ENCODE measurements around the gene IQSEC1.

IQSEC1 gene

GRCh38 chr3:12922881-12923431, 150.3 kb downstream of the IQSEC1 start:
- no peak overlapping the region for H3K4ac ChIP-seq (ENCODE audit: low read depth in 1 of 2, low read length in 2 of 2)
- H3K23ac ChIP-seq (ENCODE audit: low read length in 2 of 2): no peak overlapping the region
- H2BK120ac ChIP-seq (ENCODE audit: low read depth, low read length): no peak overlapping the region
- peaks cover 21% of the 10 kb centered on the region for H3K79me1 ChIP-seq (replicated peaks; ENCODE audit: low read length, poor library complexity, severe bottlenecking)
- no peak overlapping the region for H2AK5ac ChIP-seq (ENCODE audit: low read length, severe bottlenecking)
- H2BK5ac ChIP-seq (ENCODE audit: low read depth, low read length, poor library complexity, severe bottlenecking): no peak overlapping the region
- peaks cover 20% of the 10 kb centered on the region for H3K4me1 ChIP-seq (ENCODE audit: control insufficient read depth, insufficient read depth, low read depth, low read length)
- H2BK15ac ChIP-seq (ENCODE audit: low read depth, poor library complexity, severe bottlenecking): no peak overlapping the region
- no peak overlapping the region for H4K8ac ChIP-seq (ENCODE audit: low read length)
- H4K91ac ChIP-seq (ENCODE audit: low read length): no peak overlapping the region
- no peaks in the 10 kb centered on the region for H3K27me3 ChIP-seq (ENCODE audit: control insufficient read depth in 1 of 2, insufficient read depth in 1 of 2, low read length in 2 of 2)
- no peaks in the 10 kb centered on the region for H3K9me3 ChIP-seq (ENCODE audit: control insufficient read depth, low read length)
- no peak for DNase-seq
- H3K4me3 ChIP-seq (ENCODE audit: insufficient read depth in 1 of 2, low read depth in 1 of 2, low read length in 2 of 2): no peak overlapping the region
- H3K36me3 ChIP-seq (ENCODE audit: control insufficient read depth in 1 of 2, insufficient read depth in 2 of 2, low read depth in 1 of 2, low read length in 2 of 2): peaks cover 63 to 89% of the 10 kb centered on the region in 2 experiments
- no peak overlapping the region for H2AFZ ChIP-seq (ENCODE audit: low read depth, low read length)
- no peak overlapping the region for H3K18ac ChIP-seq (ENCODE audit: low read depth in 1 of 2, low read length in 2 of 2)
- no peak overlapping the region for H3K9ac ChIP-seq (ENCODE audit: low read length)
- WGBS: 88% methylated on average over 11 of the region's 11 CpGs
- H3K27ac ChIP-seq (ENCODE audit: low read length, poor library complexity, severe bottlenecking): no peak overlapping the region
- H2BK12ac ChIP-seq (ENCODE audit: low read length in 2 of 2): no peak overlapping the region
- H3K14ac ChIP-seq (ENCODE audit: low read length in 2 of 2): no peak overlapping the region
- no peak overlapping the region for H3K4me2 ChIP-seq (ENCODE audit: low read length, poor library complexity, severe bottlenecking)

- H3K27me3 ChIP-seq (ENCODE audit: control insufficient read depth in 1 of 2, insufficient read depth in 1 of 2, low read length in 2 of 2): no peaks in the 10 kb centered on the region
- H2BK120ac ChIP-seq (ENCODE audit: low read depth, low read length): no peak overlapping the region
- peaks cover 20% of the 10 kb centered on the region for H3K4me1 ChIP-seq (ENCODE audit: control insufficient read depth, insufficient read depth, low read depth, low read length)
- no peak overlapping the region for H3K4me2 ChIP-seq (ENCODE audit: low read length, poor library complexity, severe bottlenecking)
- H3K79me1 ChIP-seq (replicated peaks; ENCODE audit: low read length, poor library complexity, severe bottlenecking): peaks cover 21% of the 10 kb centered on the region
- H3K23ac ChIP-seq (ENCODE audit: low read length in 2 of 2): no peak overlapping the region
- no peak overlapping the region for H3K14ac ChIP-seq (ENCODE audit: low read length in 2 of 2)
- H3K18ac ChIP-seq (ENCODE audit: low read depth in 1 of 2, low read length in 2 of 2): no peak overlapping the region
- H2AFZ ChIP-seq (ENCODE audit: low read depth, low read length): no peak overlapping the region
- H2AK5ac ChIP-seq (ENCODE audit: low read length, severe bottlenecking): no peak overlapping the region
- H3K4ac ChIP-seq (ENCODE audit: low read depth in 1 of 2, low read length in 2 of 2): no peak overlapping the region
- no peak overlapping the region for H3K4me3 ChIP-seq (ENCODE audit: insufficient read depth in 1 of 2, low read depth in 1 of 2, low read length in 2 of 2)
- DNase-seq: no peak
- H2BK5ac ChIP-seq (ENCODE audit: low read depth, low read length, poor library complexity, severe bottlenecking): no peak overlapping the region
- no peak overlapping the region for H4K91ac ChIP-seq (ENCODE audit: low read length)
- no peak overlapping the region for H3K9ac ChIP-seq (ENCODE audit: low read length)
- H3K9me3 ChIP-seq (ENCODE audit: control insufficient read depth, low read length): no peaks in the 10 kb centered on the region
- no peak overlapping the region for H3K27ac ChIP-seq (ENCODE audit: low read length, poor library complexity, severe bottlenecking)
- H2BK12ac ChIP-seq (ENCODE audit: low read length in 2 of 2): no peak overlapping the region
- WGBS: 96% methylated on average over 7 of the region's 7 CpGs
- no peak overlapping the region for H2BK15ac ChIP-seq (ENCODE audit: low read depth, poor library complexity, severe bottlenecking)
- H4K8ac ChIP-seq (ENCODE audit: low read length): no peak overlapping the region
- peaks cover 66 to 87% of the 10 kb centered on the region in 2 experiments for H3K36me3 ChIP-seq (ENCODE audit: control insufficient read depth in 1 of 2, insufficient read depth in 2 of 2, low read depth in 1 of 2, low read length in 2 of 2)
Measured at GRCh38 chr3:12922306-12922705, 150.9 kb downstream of the IQSEC1 start.

GRCh38 chr3:12921736-12922135, 151.5 kb downstream of the IQSEC1 start:
- H2AK5ac ChIP-seq (ENCODE audit: low read length, severe bottlenecking): no peak overlapping the region
- H3K27me3 ChIP-seq (ENCODE audit: control insufficient read depth in 1 of 2, insufficient read depth in 1 of 2, low read length in 2 of 2): no peaks in the 10 kb centered on the region
- no peak overlapping the region for H4K8ac ChIP-seq (ENCODE audit: low read length)
- no peak overlapping the region for H3K18ac ChIP-seq (ENCODE audit: low read depth in 1 of 2, low read length in 2 of 2)
- no peak overlapping the region for H3K4me3 ChIP-seq (ENCODE audit: insufficient read depth in 1 of 2, low read depth in 1 of 2, low read length in 2 of 2)
- no peak overlapping the region for H2BK15ac ChIP-seq (ENCODE audit: low read depth, poor library complexity, severe bottlenecking)
- no peak overlapping the region for H4K91ac ChIP-seq (ENCODE audit: low read length)
- peaks cover 70 to 89% of the 10 kb centered on the region in 2 experiments for H3K36me3 ChIP-seq (ENCODE audit: control insufficient read depth in 1 of 2, insufficient read depth in 2 of 2, low read depth in 1 of 2, low read length in 2 of 2)
- no peak overlapping the region for H2BK5ac ChIP-seq (ENCODE audit: low read depth, low read length, poor library complexity, severe bottlenecking)
- H3K27ac ChIP-seq (ENCODE audit: low read length, poor library complexity, severe bottlenecking): no peak overlapping the region
- peaks cover 21% of the 10 kb centered on the region for H3K79me1 ChIP-seq (replicated peaks; ENCODE audit: low read length, poor library complexity, severe bottlenecking)
- DNase-seq: no peak
- no peak overlapping the region for H3K9ac ChIP-seq (ENCODE audit: low read length)
- 97% methylated on average over 8 of the region's 8 CpGs for WGBS
- H3K4ac ChIP-seq (ENCODE audit: low read depth in 1 of 2, low read length in 2 of 2): no peak overlapping the region
- no peak overlapping the region for H2BK120ac ChIP-seq (ENCODE audit: low read depth, low read length)
- H3K4me1 ChIP-seq (ENCODE audit: control insufficient read depth, insufficient read depth, low read depth, low read length): peaks cover 20% of the 10 kb centered on the region
- H2BK12ac ChIP-seq (ENCODE audit: low read length in 2 of 2): no peak overlapping the region
- no peak overlapping the region for H3K14ac ChIP-seq (ENCODE audit: low read length in 2 of 2)
- H3K4me2 ChIP-seq (ENCODE audit: low read length, poor library complexity, severe bottlenecking): no peak overlapping the region
- H3K23ac ChIP-seq (ENCODE audit: low read length in 2 of 2): no peak overlapping the region
- no peaks in the 10 kb centered on the region for H3K9me3 ChIP-seq (ENCODE audit: control insufficient read depth, low read length)
- no peak overlapping the region for H2AFZ ChIP-seq (ENCODE audit: low read depth, low read length)

GRCh38 chr3:12920967-12921366, 152.3 kb downstream of the IQSEC1 start:
- Histone ChIP-seq H2AK5ac (ENCODE audit: low read length, severe bottlenecking) (no peak overlapping the region), H3K23ac (ENCODE audit: low read length in 2 of 2) (no peak overlapping the region), H3K4me1 (ENCODE audit: control insufficient read depth, insufficient read depth, low read depth, low read length) (peaks cover 20% of the 10 kb centered on the region), H3K4me2 (ENCODE audit: low read length, poor library complexity, severe bottlenecking) (no peak overlapping the region), H3K18ac (ENCODE audit: low read depth in 1 of 2, low read length in 2 of 2) (no peak overlapping the region), H2BK5ac (ENCODE audit: low read depth, low read length, poor library complexity, severe bottlenecking) (no peak overlapping the region), H2BK120ac (ENCODE audit: low read depth, low read length) (no peak overlapping the region), H3K14ac (ENCODE audit: low read length in 2 of 2) (peak overlapping the region in 1 of 2 experiments; percentile 42), H3K9me3 (ENCODE audit: control insufficient read depth, low read length) (no peaks in the 10 kb centered on the region), H3K9ac (ENCODE audit: low read length) (no peak overlapping the region), H2BK12ac (ENCODE audit: low read length in 2 of 2) (no peak overlapping the region), H3K27me3 (ENCODE audit: control insufficient read depth in 1 of 2, insufficient read depth in 1 of 2, low read length in 2 of 2) (no peaks in the 10 kb centered on the region), H3K4me3 (ENCODE audit: insufficient read depth in 1 of 2, low read depth in 1 of 2, low read length in 2 of 2) (no peak overlapping the region), H3K4ac (ENCODE audit: low read depth in 1 of 2, low read length in 2 of 2) (no peak overlapping the region), H4K8ac (ENCODE audit: low read length) (no peak overlapping the region), H3K36me3 (ENCODE audit: control insufficient read depth in 1 of 2, insufficient read depth in 2 of 2, low read depth in 1 of 2, low read length in 2 of 2) (peaks cover 73 to 94% of the 10 kb centered on the region in 2 experiments), H3K79me1 (replicated peaks; ENCODE audit: low read length, poor library complexity, severe bottlenecking) (peaks cover 19% of the 10 kb centered on the region), H3K27ac (ENCODE audit: low read length, poor library complexity, severe bottlenecking) (no peak overlapping the region), H2BK15ac (ENCODE audit: low read depth, poor library complexity, severe bottlenecking) (no peak overlapping the region), H2AFZ (ENCODE audit: low read depth, low read length) (no peak overlapping the region), H4K91ac (ENCODE audit: low read length) (no peak overlapping the region)
- WGBS: 96% methylated on average over 9 of the region's 9 CpGs
- DNase-seq: no peak

All from mesenchymal stem cell (in vitro differentiated cells and primary cell).